ENCODE measurements around the gene IFI27L2.

DNA sequence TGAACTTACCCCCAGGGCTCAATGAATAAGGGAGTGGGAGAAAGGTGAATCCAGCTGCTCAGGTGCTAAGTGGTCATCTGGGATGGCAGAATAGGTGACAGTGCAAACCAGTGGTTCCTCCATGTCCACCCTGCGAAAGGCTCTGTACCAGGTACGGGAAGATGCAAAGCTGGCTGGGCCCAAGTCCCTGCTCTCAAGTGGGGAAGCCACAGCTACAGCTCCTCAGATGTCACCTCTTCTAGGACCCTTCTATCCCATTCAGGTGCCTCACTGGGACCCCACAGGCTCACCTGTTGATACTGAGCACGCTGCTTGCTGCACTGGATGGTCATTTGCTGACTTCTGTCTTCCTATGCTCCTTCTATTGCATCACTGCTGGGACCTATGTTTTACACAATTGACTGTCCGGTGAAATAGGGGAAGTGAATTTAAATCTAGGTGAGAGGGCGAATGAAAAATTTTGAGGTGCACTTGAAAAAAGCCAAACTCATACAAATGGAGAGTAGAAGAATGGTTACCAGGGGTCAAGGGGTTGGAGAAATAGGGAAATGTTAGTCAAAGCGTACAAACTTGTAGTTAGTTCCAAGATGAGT is 24.4 kb upstream of the IFI27L2 start:
- TF ChIP-seq, protein P1, sequence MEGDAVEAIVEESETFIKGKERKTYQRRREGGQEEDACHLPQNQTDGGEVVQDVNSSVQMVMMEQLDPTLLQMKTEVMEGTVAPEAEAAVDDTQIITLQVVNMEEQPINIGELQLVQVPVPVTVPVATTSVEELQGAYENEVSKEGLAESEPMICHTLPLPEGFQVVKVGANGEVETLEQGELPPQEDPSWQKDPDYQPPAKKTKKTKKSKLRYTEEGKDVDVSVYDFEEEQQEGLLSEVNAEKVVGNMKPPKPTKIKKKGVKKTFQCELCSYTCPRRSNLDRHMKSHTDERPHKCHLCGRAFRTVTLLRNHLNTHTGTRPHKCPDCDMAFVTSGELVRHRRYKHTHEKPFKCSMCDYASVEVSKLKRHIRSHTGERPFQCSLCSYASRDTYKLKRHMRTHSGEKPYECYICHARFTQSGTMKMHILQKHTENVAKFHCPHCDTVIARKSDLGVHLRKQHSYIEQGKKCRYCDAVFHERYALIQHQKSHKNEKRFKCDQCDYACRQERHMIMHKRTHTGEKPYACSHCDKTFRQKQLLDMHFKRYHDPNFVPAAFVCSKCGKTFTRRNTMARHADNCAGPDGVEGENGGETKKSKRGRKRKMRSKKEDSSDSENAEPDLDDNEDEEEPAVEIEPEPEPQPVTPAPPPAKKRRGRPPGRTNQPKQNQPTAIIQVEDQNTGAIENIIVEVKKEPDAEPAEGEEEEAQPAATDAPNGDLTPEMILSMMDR (IDR thresholded peaks at IDR 0.05): no peak
- TF ChIP-seq ZFX (IDR thresholded peaks at IDR 0.05; ENCODE audit: borderline replicate concordance): no peak

Measured in 22Rv1 (cell line).